KG1 (cell line): ENCODE results near the gene PLXNA2.

Source experiments
- DNase-seq: peaks from one replicate; lab custom pipeline; 2025; lab: John Stamatoyannopoulos, UW

Gene PLXNA2

GRCh38 chr1:208085655-208086515 is 158.3 kb downstream of the PLXNA2 start:
- DNase-seq: no peak

DNA sequence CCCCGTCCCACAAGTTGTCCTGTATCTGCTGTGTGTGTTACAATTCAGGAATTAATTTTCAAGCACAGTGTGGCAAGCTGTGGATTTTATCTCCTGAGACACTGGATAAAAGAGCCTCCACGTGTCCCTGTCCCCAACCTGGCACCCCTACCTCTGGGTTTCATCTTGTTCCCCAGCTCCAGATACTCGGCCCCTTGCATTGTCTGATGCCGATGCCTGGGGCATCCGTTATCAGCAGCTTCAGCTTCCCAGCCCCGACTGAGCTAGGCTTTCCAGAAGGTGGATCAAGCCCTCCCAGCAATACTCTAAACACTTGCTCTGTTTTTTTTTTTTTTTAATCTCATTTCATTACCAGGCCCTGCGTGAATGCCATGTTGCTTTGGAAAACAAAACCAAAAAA is 159.4 kb downstream of the PLXNA2 start:
- DNase-seq: no peak

DNA sequence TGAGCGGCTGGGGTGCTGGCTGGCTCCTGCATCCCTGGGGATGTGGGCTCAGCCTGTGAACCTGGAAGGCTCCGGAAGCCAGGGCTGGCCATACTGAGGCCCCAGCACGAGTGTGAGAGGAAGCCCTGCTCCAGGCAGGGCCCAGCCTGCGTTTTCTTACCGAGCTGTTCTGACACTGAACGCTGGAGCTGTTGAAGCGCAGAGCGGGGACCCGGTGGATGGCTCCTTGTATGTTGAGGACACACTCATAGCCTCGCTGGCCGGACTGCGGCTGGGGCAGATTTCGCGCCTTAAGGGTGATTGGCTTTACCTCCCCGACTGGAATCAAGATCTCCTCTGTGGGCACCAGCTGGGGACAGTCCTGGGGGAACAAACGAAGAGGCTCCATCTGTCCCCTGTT is 160.0 kb downstream of the PLXNA2 start:
- no peak for DNase-seq

DNA sequence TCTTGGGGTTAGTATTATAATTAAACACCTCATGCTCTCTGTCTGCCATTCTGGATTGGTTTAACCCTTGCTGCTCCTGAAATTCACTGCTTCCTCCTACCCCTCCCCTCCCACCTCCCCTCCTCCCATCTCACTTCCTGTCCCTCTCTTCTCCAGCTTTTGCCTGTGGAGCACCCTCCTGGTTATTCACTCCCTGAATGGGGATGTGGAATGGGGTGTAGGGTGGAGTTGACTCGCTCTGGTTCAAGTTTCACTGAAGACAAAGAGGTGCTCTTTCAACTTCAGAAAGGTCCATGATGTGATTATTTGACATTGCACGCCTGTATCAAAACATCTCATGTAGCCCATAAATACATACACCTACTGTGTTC is 160.5 kb downstream of the PLXNA2 start:
- DNase-seq: no peak

GRCh38 chr1:208083016-208083714 is 161.0 kb downstream of the PLXNA2 start:
- no peak for DNase-seq

DNA sequence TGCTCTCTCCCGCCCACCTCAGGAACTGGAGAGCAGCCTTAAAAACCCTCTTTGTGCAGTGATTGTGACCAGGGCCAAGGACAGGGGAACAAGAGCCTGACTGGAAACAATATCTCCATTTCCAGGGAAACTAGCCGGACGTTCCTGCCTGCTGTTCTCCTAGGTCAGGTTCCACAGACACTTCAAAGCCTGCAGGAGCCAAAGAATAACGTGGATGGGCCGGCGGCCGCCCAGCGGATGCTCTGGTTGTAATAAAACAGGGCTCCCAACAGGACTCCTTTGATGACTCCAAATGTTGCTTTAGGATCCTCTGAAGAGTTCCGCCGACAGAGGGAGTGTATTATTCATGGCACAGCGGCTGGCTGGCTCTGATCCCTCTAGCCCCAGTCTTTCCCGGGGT is 162.2 kb downstream of the PLXNA2 start:
- no peak for DNase-seq

DNA sequence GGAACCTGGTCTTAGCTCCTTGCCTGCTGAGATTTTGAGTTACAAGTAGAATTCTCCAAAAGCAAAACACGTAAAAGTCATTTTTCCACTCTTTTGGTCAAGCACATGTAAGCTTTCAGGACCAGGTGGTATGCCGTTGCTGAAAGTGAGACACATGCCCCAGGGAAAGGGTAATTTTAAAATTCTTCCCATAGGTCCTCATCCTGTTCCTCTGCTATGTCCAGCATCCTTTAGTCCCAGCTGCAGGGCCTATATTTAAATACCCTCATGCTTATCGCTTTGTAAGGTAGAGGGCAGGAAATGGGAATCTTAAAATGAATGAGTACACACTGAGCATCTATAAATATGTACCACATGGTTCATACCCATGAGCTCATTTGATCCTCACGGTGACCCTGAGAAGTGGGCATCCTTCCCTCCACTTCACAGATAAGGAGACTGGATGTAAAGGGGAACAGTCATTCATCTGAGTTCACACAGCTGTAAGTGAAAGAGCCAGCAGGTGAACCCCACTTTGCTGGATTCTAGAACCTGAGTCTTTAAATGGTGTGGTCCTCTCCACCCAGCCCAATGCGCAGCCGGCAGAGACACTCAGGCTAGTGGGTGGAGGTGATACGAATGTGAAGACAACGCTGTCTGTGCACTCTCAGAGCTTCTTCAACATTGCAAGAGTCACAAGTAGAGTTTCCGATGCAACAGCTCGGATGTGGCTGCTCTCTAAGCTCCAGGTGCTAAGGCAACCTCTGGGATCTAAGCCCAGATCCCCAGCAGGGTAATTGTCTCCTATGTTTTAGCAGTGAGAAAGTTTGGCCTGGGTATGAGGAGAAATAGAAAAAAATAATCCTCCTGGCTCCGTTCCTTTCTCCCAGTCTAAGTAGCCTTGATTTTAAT is 163.5 kb downstream of the PLXNA2 start:
- no peak for DNase-seq

GRCh38 chr1:208079161-208079560 is 165.0 kb downstream of the PLXNA2 start:
- no peak for DNase-seq

- DNase-seq: no peak
These were observed 165.4 kb downstream of the PLXNA2 start for GRCh38 chr1:208078752-208079151.

GRCh38 chr1:208077232-208078075 is 166.7 kb downstream of the PLXNA2 start:
- DNase-seq: no peak

GRCh38 chr1:208074353-208074752 is 169.8 kb downstream of the PLXNA2 start:
- no peak for DNase-seq

DNA sequence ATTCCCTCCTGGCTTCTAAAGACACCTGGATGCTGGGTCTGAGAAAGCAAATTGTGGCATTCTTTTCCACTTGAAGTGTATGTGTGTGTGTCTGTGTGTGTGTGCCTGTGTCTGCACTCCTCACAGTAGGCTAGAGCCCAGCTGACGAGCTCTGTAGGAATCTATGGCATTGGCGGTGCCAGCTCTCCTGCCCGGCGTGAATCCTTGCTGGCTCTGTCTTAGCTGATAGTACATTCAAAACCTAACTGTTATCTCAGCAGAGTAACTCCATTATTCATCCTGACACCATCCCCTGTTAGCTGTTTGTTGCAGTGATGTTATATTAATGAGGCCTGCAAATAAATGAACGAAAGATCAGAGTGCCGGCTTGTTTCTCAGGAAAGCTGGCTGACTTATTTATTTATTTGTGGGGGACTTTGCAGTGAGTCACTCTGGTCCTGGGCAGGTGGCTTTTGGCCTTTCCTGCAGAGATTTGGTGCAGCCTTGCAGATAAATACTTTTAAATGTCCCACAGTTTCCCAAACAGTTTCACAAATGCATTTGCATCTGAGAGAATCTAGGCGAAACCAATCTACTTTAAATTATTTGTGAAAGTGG is 172.7 kb downstream of the PLXNA2 start:
- DNase-seq: no peak

DNA sequence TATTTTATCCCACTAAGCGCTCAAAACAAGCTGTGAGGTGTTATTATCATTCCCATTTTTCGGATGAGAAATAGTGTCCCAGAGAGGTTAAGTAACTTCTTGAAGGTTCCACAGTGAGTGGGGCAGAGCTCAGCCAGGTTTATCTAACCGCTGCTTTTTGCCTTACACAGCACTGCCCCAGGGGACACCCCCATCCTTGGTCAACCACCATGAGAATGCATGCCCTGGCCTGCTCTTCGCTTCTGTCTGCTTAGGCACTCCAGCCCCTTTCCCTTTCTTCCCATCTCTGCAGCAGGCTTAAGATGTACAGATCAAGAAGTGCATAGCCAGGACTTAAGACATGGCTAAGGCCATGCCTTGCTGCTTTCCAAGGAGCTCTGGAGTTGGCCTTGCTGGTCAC is 174.3 kb downstream of the PLXNA2 start:
- no peak for DNase-seq

GRCh38 chr1:208069317-208069716 is 174.9 kb downstream of the PLXNA2 start:
- DNase-seq: no peak

DNA sequence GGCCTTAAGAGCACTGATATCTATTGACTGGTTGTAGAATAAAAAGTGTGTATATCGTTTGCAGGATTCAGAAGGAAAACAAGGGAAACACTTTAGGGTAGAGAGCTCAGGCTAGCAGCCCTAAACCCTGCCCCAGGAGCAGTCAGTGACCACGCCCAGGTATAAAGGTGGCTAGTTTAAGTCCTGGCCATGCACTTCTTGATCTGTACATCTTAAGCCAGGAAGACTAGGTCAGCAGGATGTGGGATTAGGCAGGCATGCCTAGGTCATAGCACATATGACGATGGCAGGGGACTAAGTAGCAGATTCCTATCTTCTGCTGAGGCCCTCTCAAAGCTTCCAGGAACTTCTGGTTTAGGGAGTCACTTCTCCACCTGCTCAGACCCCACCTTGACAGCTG is 175.3 kb downstream of the PLXNA2 start:
- no peak for DNase-seq

DNA sequence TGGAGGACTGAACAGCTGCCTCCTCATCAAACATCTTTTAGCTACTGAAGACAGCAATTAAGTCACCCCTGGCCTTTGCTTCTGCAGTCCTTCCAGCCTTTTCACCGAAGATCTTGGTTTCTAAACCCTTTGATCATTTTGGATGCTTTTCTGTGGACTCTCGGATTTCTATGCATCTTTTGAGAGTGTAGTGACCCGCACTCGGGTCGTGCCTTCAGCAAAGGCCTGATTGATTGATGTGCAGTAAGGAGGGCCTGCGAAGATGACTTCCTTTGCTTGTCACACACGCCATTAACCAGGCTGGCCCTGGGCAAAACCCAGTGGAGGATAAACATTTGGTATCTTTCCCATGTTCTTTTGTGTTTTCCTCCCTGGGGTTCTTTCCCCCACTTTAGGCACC is 175.8 kb downstream of the PLXNA2 start:
- DNase-seq: no peak

- no peak for DNase-seq
These were observed 177.6 kb downstream of the PLXNA2 start for GRCh38 chr1:208066583-208066982.

- DNase-seq: no peak
These were observed 178.3 kb downstream of the PLXNA2 start for GRCh38 chr1:208065862-208066261.

- no peak for DNase-seq
These were observed 182.6 kb downstream of the PLXNA2 start for GRCh38 chr1:208061632-208062031.

DNA sequence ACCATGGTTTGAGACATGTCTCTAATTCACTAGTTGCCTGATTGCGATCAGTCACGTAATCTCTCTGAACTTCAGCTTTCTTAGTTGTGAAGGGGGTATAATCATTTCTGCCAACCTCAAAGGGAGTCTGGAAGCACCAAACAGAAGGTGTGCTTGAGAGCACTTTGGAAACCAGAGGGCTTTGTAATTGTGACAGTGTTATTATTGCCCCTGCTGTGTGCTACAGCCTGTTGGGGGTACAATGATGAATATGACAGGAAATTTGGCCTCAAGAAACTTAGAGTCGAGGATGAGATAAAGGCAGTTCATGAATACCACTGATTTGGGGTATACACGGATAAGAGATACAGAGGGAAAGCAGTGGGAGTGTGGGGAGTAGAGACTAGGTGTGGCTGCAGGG is 183.1 kb downstream of the PLXNA2 start:
- DNase-seq: no peak

GRCh38 chr1:208060215-208060869 is 183.8 kb downstream of the PLXNA2 start:
- no peak for DNase-seq
